CD14-positive monocyte (primary cell): ENCODE measurements around the gene MXI1. TPM values are rescaled to one million over a fixed set of nuclear protein-coding genes. Genes with fewer than 3 reads are reported as not detected.

Experiments used
- DNase-seq, 3 donors: peaks; one replicate each; pipeline ENCODE4 v3.0.0-alpha.2; 2011 to 2022
- H2AFZ ChIP-seq: 2 replicates; pipeline ENCODE4 v1.6.0; 2012; ENCODE audit warnings: mild to moderate bottlenecking, low read depth, low read length, inconsistent platforms; ENCODE audit not compliant: insufficient read depth, poor library complexity, severe bottlenecking
- H3K27ac ChIP-seq, 2 donors: 1 replicate in 1 of 2; 2 replicates in 1 of 2; pipeline ENCODE4 v1.5.1; 2012 to 2013; ENCODE audit warnings: low read length in 2 of 2, control low read depth in 1 of 2, inconsistent platforms in 1 of 2, low read depth in 1 of 2, mild to moderate bottlenecking in 1 of 2
- H3K27me3 ChIP-seq, 2 donors: one replicate each; pipeline versions ENCODE4 v1.6.0 to v1.6.1; 2011 to 2013; ENCODE audit warnings: low read length in 2 of 2; ENCODE audit not compliant: control insufficient read depth in 2 of 2, insufficient read depth in 2 of 2
- H3K36me3 ChIP-seq, 2 donors: replicated peaks in 1 of 2; 1 replicate in 1 of 2; 2 replicates in 1 of 2; pipeline versions ENCODE4 v1.5.1 to v1.6.1; 2012 to 2013; ENCODE audit warnings: low read length in 2 of 2, control low read depth in 1 of 2, inconsistent platforms in 1 of 2, mild to moderate bottlenecking in 1 of 2; ENCODE audit not compliant: insufficient read depth in 2 of 2, control insufficient read depth in 1 of 2
- H3K4me1 ChIP-seq, 2 donors: 1 replicate in 1 of 2; 2 replicates in 1 of 2; pipeline versions ENCODE4 v1.5.1 to v1.6.1; 2012 to 2013; ENCODE audit warnings: low read length in 2 of 2, control low read depth in 1 of 2, inconsistent platforms in 1 of 2, mild to moderate bottlenecking in 1 of 2, moderate library complexity in 1 of 2; ENCODE audit not compliant: insufficient read depth in 2 of 2, control insufficient read depth in 1 of 2
- H3K4me2 ChIP-seq: replicated peaks from 2 replicates; pipeline ENCODE3; 2012; ENCODE audit warnings: low read length, moderate library complexity, mild to moderate bottlenecking; ENCODE audit not compliant: poor library complexity, severe bottlenecking; ENCODE audit errors: extremely low read depth
- H3K4me3 ChIP-seq, 3 experiments: fragments of 200-600 bp in 1 of 3; sonication (generic) in 1 of 3; replicated peaks in 1 of 3; 1 replicate in 2 of 3; 2 replicates in 1 of 3; pipeline ENCODE4 v1.5.1; 2011 to 2013; ENCODE audit warnings: low read length in 3 of 3, mild to moderate bottlenecking in 3 of 3, control low read depth in 2 of 3, low read depth in 2 of 3, inconsistent platforms in 1 of 3, moderate library complexity in 1 of 3
- H3K79me2 ChIP-seq: 2 replicates; pipeline ENCODE4 v1.6.0; 2012; ENCODE audit warnings: mild to moderate bottlenecking, control low read depth, inconsistent platforms, low read length, moderate library complexity; ENCODE audit not compliant: insufficient read depth
- H3K9ac ChIP-seq: 2 replicates; pipeline ENCODE4 v1.6.0; 2017; ENCODE audit warnings: low read length, mild to moderate bottlenecking; ENCODE audit not compliant: insufficient read depth, poor library complexity, severe bottlenecking
- H3K9me3 ChIP-seq, 2 donors: replicated peaks in 1 of 2; 1 replicate in 1 of 2; 2 replicates in 1 of 2; pipeline versions ENCODE4 v1.5.1 to v1.6.1; 2012 to 2013; ENCODE audit warnings: low read length in 2 of 2, control low read depth in 1 of 2; ENCODE audit not compliant: control insufficient read depth in 1 of 2, insufficient read depth in 1 of 2
- H4K20me1 ChIP-seq: 2 replicates; pipeline ENCODE4 v1.6.0; 2012; ENCODE audit warnings: mild to moderate bottlenecking, low read length, control low read depth, moderate library complexity; ENCODE audit not compliant: insufficient read depth
- H3K27ac Mint-ChIP-seq, 7 donors: one replicate each; pipeline ENCODE4 v1.8.0; 2020; ENCODE audit warnings: mild to moderate bottlenecking in 7 of 7, mixed read lengths in 7 of 7, moderate library complexity in 6 of 7, inconsistent platforms in 2 of 7
- H3K27me3 Mint-ChIP-seq, 3 donors: one replicate each; pipeline ENCODE4 v1.8.0; 2021 to 2022; ENCODE audit warnings: low read depth in 3 of 3, mild to moderate bottlenecking in 3 of 3, mixed read lengths in 3 of 3, moderate library complexity in 3 of 3, inconsistent platforms in 1 of 3
- H3K36me3 Mint-ChIP-seq, 2 donors: one replicate each; pipeline ENCODE4 v1.8.0; 2020; ENCODE audit warnings: mixed read lengths in 2 of 2, inconsistent platforms in 1 of 2, mild to moderate bottlenecking in 1 of 2
- H3K4me1 Mint-ChIP-seq: one replicate; pipeline ENCODE4 v1.8.0; 2020; ENCODE audit warnings: mild to moderate bottlenecking, mixed read lengths
- H3K4me3 Mint-ChIP-seq, 2 donors: one replicate each; pipeline ENCODE4 v1.8.0; 2020; ENCODE audit warnings: mild to moderate bottlenecking in 2 of 2, mixed read lengths in 2 of 2, moderate library complexity in 1 of 2
- H3K9me3 Mint-ChIP-seq, 7 donors: one replicate each; pipeline ENCODE4 v1.8.0; 2020 to 2022; ENCODE audit warnings: mixed read lengths in 7 of 7, mild to moderate bottlenecking in 6 of 7, moderate library complexity in 6 of 7, inconsistent platforms in 2 of 7
- CTCF ChIP-seq: fragments of 200-600 bp; IDR thresholded peaks from one replicate; pipeline ENCODE4 v1.8.0; 2022; ENCODE audit warnings: antibody characterized with exemption, mild to moderate bottlenecking
- WGBS: methylation state at CpG from one replicate; pipeline ENCODE4 v1.1.5; 2013; ENCODE audit warnings: missing lambda C conversion rate; ENCODE audit not compliant: insufficient coverage; 5-methylcytosine and 5-hydroxymethylcytosine counted together
- intact Hi-C, 2 donors: fragments of 100-400 bp; cut with micrococcal nuclease; formaldehyde crosslinking; loops; one replicate each; pipeline versions ENCODE4 v1.15.0 to v1.15.1; 2023
- polyA plus RNA-seq, 3 donors: library from polyadenylated mRNA; depleted of rRNA in 1 of 3; unstranded in 2 of 3; stranded (reverse) in 1 of 3; fragments of 300-500 nt in 2 of 3; fragments of >200 nt in 1 of 3; fragmentation: Illumina TruSeq in 2 of 3; gene quantifications; 1 replicate in 2 of 3; 2 replicates in 1 of 3; pipeline ENCODE4 v1.2.3, GENCODE V29; 2012 to 2021

Gene MXI1
- polyA plus RNA-seq, 3 donors = 13.1 to 25.7 (median 21.6) TPM

GRCh38 chr10:110174201-110174600 lies 33.2 kb upstream of the MXI1 start:
- no peak for DNase-seq
- H3K4me1 ChIP-seq = peaks cover 29 to 30% of the 10 kb centered on the region in 2 donors
- H3K27me3 Mint-ChIP-seq = peaks cover 12 to 22% (median 18%) of the 10 kb centered on the region in 3 donors
- H3K4me2 ChIP-seq = no peak overlapping the region
- no peaks in the 10 kb centered on the region for H4K20me1 ChIP-seq
- H3K9me3 Mint-ChIP-seq = peaks cover 0 to 8% (median 0%) of the 10 kb centered on the region in 7 donors
- intact Hi-C loops = no loop called here
- no peaks in the 10 kb centered on the region for H3K36me3 ChIP-seq
- no peaks in the 10 kb centered on the region for H3K9me3 ChIP-seq
- peaks cover 7 to 11% of the 10 kb centered on the region in 2 donors for H3K27me3 ChIP-seq
- no peaks in the 10 kb centered on the region for H3K79me2 ChIP-seq
- H2AFZ ChIP-seq = no peak overlapping the region
- no peak overlapping the region for H3K27ac ChIP-seq
- peaks cover 6 to 7% of the 10 kb centered on the region in 2 donors for H3K36me3 Mint-ChIP-seq
- no peak overlapping the region for H3K4me3 Mint-ChIP-seq
- no peak overlapping the region for H3K9ac ChIP-seq
- no peak overlapping the region for H3K4me3 ChIP-seq
- peaks cover 31% of the 10 kb centered on the region for H3K4me1 Mint-ChIP-seq
- no peak overlapping the region for H3K27ac Mint-ChIP-seq
- TF ChIP-seq CTCF = no peak

GRCh38 chr10:110174816-110175215 lies 32.6 kb upstream of the MXI1 start:
- H3K79me2 ChIP-seq = no peaks in the 10 kb centered on the region
- H3K27ac Mint-ChIP-seq = no peak overlapping the region
- WGBS = 86% methylated on average over 1 of the region's 5 CpGs
- H3K9me3 Mint-ChIP-seq = peaks cover 0 to 5% (median 0%) of the 10 kb centered on the region in 7 donors
- H3K9ac ChIP-seq = no peak overlapping the region
- H3K27me3 ChIP-seq = peaks cover 1 to 6% of the 10 kb centered on the region in 2 donors
- DNase-seq = no peak
- H3K4me1 Mint-ChIP-seq = peaks cover 25% of the 10 kb centered on the region
- no peaks in the 10 kb centered on the region for H4K20me1 ChIP-seq
- no peak overlapping the region for H3K27ac ChIP-seq
- no peak overlapping the region for H3K4me3 ChIP-seq
- intact Hi-C loops = no loop called here
- H3K36me3 Mint-ChIP-seq = peaks cover 2% of the 10 kb centered on the region in 2 donors
- H3K27me3 Mint-ChIP-seq = peaks cover 5 to 18% (median 16%) of the 10 kb centered on the region in 3 donors
- H3K4me2 ChIP-seq = no peak overlapping the region
- H3K4me1 ChIP-seq = peaks cover 25% of the 10 kb centered on the region in 2 donors
- no peaks in the 10 kb centered on the region for H3K9me3 ChIP-seq
- H2AFZ ChIP-seq = no peak overlapping the region
- H3K36me3 ChIP-seq = no peaks in the 10 kb centered on the region
- TF ChIP-seq CTCF = no peak
- no peak overlapping the region for H3K4me3 Mint-ChIP-seq
